Esophagus squamous epithelium (tissue), 5 donors: ENCODE measurements around the gene TMC1. TPM values are rescaled to one million over a fixed set of nuclear protein-coding genes. Genes with fewer than 3 reads are reported as not detected.

Experiments
- DNase-seq: peaks from one replicate; lab custom pipeline; 2025; lab: John Stamatoyannopoulos, UW
- H3K27ac ChIP-seq, 4 donors: fragments of 200-600 bp; sonication (generic); one replicate each; pipeline ENCODE4 v1.5.1; 2016 to 2019; ENCODE audit warnings: mild to moderate bottlenecking in 1 of 4
- H3K27me3 ChIP-seq, 4 donors: fragments of 200-600 bp; sonication (generic); 1 replicate in 3 of 4; 2 replicates in 1 of 4; pipeline versions ENCODE4 v1.5.1 to v1.6.0; 2017 to 2021; ENCODE audit warnings: antibody characterized with exemption in 1 of 4
- H3K36me3 ChIP-seq, 3 donors: fragments of 200-600 bp; sonication (generic); one replicate each; pipeline ENCODE4 v1.5.1; 2016 to 2019
- H3K4me1 ChIP-seq, 3 donors: fragments of 200-600 bp; sonication (generic); one replicate each; pipeline ENCODE4 v1.5.1; 2017 to 2019
- H3K4me3 ChIP-seq, 4 donors: fragments of 200-600 bp; sonication (generic); 1 replicate in 3 of 4; 2 replicates in 1 of 4; pipeline ENCODE4 v1.5.1; 2016 to 2019; ENCODE audit warnings: mild to moderate bottlenecking in 2 of 4, moderate library complexity in 1 of 4
- H3K9me3 ChIP-seq, 3 donors: fragments of 200-600 bp; sonication (generic); one replicate each; pipeline ENCODE4 v1.5.1; 2016 to 2019
- CTCF ChIP-seq, 6 experiments: fragments of 450-650 bp in 4 of 6; fragments of 200-600 bp in 2 of 6; sonication (generic) in 2 of 6; IDR thresholded peaks; one replicate each; pipeline ENCODE4 v1.5.1; 2016 to 2019; ENCODE audit warnings: antibody characterized with exemption in 6 of 6, mild to moderate bottlenecking in 4 of 6, moderate library complexity in 4 of 6
- POLR2A ChIP-seq, 4 donors: fragments of 450-650 bp; IDR thresholded peaks; one replicate each; pipeline ENCODE4 v1.6.1; 2017; ENCODE audit warnings: antibody characterized with exemption in 4 of 4, mild to moderate bottlenecking in 4 of 4, moderate library complexity in 3 of 4
- WGBS, 2 donors: methylation state at CpG; one replicate each; pipeline ENCODE4 v1.1.5; 2018; 5-methylcytosine and 5-hydroxymethylcytosine counted together
- intact Hi-C: fragments of 100-400 bp; cut with DNase I; formaldehyde crosslinking; loops from one replicate; pipeline ENCODE4 v1.15.0; 2022
- total RNA-seq, 4 donors: library from RNA; depleted of rRNA; stranded (reverse); fragments of >200 nt; gene quantifications; one replicate each; pipeline ENCODE4 v1.1.0, GENCODE V29; 2016
- donor health status: DM: yes; HTN: yes; CAD: no.

The TMC1 gene
- total RNA-seq, 4 donors from 2014 or later = 1.1 to 3.1 (median 1.5) TPM; not detected in 1

DNA sequence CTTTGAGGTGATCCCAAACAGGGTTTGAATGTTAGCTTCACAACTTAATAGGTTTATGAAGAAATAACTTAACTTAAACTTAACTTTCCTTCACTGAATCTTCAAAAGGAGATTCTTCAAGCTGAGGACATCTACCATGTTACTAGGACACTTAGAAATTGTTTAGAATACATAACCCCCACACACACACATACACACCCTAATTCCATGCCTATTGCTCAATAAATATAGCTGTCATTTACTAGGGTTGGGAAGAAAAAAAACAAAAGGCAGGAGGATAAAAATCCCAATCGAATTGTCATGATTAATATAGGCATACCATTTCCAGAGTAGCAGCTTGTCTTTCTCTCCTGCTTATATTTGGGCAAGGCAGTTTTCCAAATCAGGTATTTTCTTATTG lies 363.1 kb downstream of the TMC1 start:
- WGBS, 2 donors = 29 to 38% methylated on average over 1 of the region's 1 CpG
- peak overlapping the region in 2 of 4 donors; percentile 9 to 31 for H3K27ac ChIP-seq

More for the DNA sequence above, 363.1 kb downstream of the TMC1 start:
- intact Hi-C loops = no loop called here
- TF ChIP-seq POLR2A (IDR thresholded peaks at IDR 0.05) (no peak), CTCF (IDR thresholded peaks at IDR 0.05) (no peak)
- DNase-seq = no peak
- Histone ChIP-seq H3K9me3 (no peaks in the 10 kb centered on the region), H3K4me1 (peaks cover 0 to 35% (median 0%) of the 10 kb centered on the region in 3 donors), H3K4me3 (no peak overlapping the region), H3K27me3 (no peaks in the 10 kb centered on the region), H3K36me3 (no peaks in the 10 kb centered on the region)

Other genes starting within 250 kb of the TMC1 start
- 100 to 1,000 TPM in 1 of 4 donors, 10 to 100 TPM in 3; 89.1 to 203 (median 92.0) TPM for gene ZFAND5, start 156.4 kb upstream of the TMC1 start, total RNA-seq